Trophoblast cell (in vitro differentiated cells and primary cell): Measurements from ENCODE around the gene ASB18.

Source experiments
- DNase-seq, 2 donors: peaks; one replicate each; pipeline ENCODE4 v3.0.0-alpha.2; 2016
- H2AFZ ChIP-seq: 2 replicates; pipeline ENCODE4 v1.6.1; 2013; ENCODE audit warnings: low read length, moderate library complexity, mild to moderate bottlenecking; ENCODE audit not compliant: insufficient read depth, poor library complexity
- H2AK5ac ChIP-seq: 2 replicates; pipeline ENCODE4 v1.6.1; 2013; ENCODE audit warnings: mild to moderate bottlenecking, low read length
- H2BK120ac ChIP-seq: 2 replicates; pipeline ENCODE4 v1.6.1; 2013; ENCODE audit warnings: low read length, mild to moderate bottlenecking, moderate library complexity; ENCODE audit not compliant: insufficient read depth, poor library complexity
- H2BK12ac ChIP-seq: 2 replicates; pipeline ENCODE4 v1.6.1; 2013; ENCODE audit warnings: mild to moderate bottlenecking, low read length, moderate library complexity
- H2BK5ac ChIP-seq: 2 replicates; pipeline ENCODE4 v1.6.1; 2013; ENCODE audit warnings: low read length, low read depth, moderate library complexity, mild to moderate bottlenecking; ENCODE audit not compliant: poor library complexity
- H3K14ac ChIP-seq: 2 replicates; pipeline ENCODE4 v1.6.1; 2013; ENCODE audit warnings: mild to moderate bottlenecking, low read length
- H3K18ac ChIP-seq: 2 replicates; pipeline ENCODE4 v1.6.1; 2013; ENCODE audit warnings: mild to moderate bottlenecking, low read length
- H3K23ac ChIP-seq: 2 replicates; pipeline ENCODE4 v1.6.1; 2013; ENCODE audit warnings: low read length
- H3K27ac ChIP-seq: 2 replicates; pipeline ENCODE4 v1.5.1; 2013; ENCODE audit warnings: low read depth, mild to moderate bottlenecking, inconsistent platforms, low read length, moderate library complexity
- H3K27me3 ChIP-seq: 2 replicates; pipeline ENCODE4 v1.6.1; 2013; ENCODE audit warnings: inconsistent platforms, mild to moderate bottlenecking, low read length, moderate library complexity; ENCODE audit not compliant: insufficient read depth
- H3K36me3 ChIP-seq, 2 experiments: 1 replicate in 1 of 2; 2 replicates in 1 of 2; pipeline ENCODE4 v1.6.1; 2013; ENCODE audit warnings: low read length in 2 of 2, mild to moderate bottlenecking in 2 of 2, moderate library complexity in 1 of 2; ENCODE audit not compliant: insufficient read depth in 2 of 2, control insufficient read depth in 1 of 2
- H3K4ac ChIP-seq: 2 replicates; pipeline ENCODE4 v1.6.1; 2013; ENCODE audit warnings: low read depth, mild to moderate bottlenecking, low read length, moderate library complexity
- H3K4me1 ChIP-seq, 2 experiments: 1 replicate in 1 of 2; 2 replicates in 1 of 2; pipeline ENCODE4 v1.6.1; 2013; ENCODE audit warnings: low read length in 2 of 2, mild to moderate bottlenecking in 2 of 2, moderate library complexity in 1 of 2; ENCODE audit not compliant: insufficient read depth in 2 of 2, control insufficient read depth in 1 of 2
- H3K4me2 ChIP-seq: 2 replicates; pipeline ENCODE4 v1.6.1; 2013; ENCODE audit warnings: inconsistent platforms, mild to moderate bottlenecking, low read length, moderate library complexity
- H3K4me3 ChIP-seq: 2 replicates; pipeline ENCODE4 v1.5.1; 2013; ENCODE audit warnings: mild to moderate bottlenecking, low read depth, low read length, inconsistent platforms
- H3K79me1 ChIP-seq: one replicate; pipeline ENCODE4 v1.6.1; 2013; ENCODE audit warnings: low read length
- H3K79me2 ChIP-seq: 2 replicates; pipeline ENCODE4 v1.6.1; 2013; ENCODE audit warnings: low read length, mild to moderate bottlenecking; ENCODE audit not compliant: control insufficient read depth, insufficient read depth, poor library complexity
- H3K9ac ChIP-seq: 2 replicates; pipeline ENCODE4 v1.6.1; 2013; ENCODE audit warnings: mild to moderate bottlenecking, low read length
- H3K9me3 ChIP-seq: 2 replicates; pipeline ENCODE4 v1.6.1; 2013; ENCODE audit warnings: low read depth, mild to moderate bottlenecking, control low read depth, inconsistent platforms, low read length; ENCODE audit not compliant: insufficient read depth
- H4K12ac ChIP-seq: 2 replicates; pipeline ENCODE4 v1.6.1; 2013; ENCODE audit warnings: low read depth, mild to moderate bottlenecking, low read length, moderate library complexity
- H4K8ac ChIP-seq: 2 replicates; pipeline ENCODE4 v1.6.1; 2013; ENCODE audit warnings: low read depth, mild to moderate bottlenecking, low read length, moderate library complexity
- H4K91ac ChIP-seq: one replicate; pipeline ENCODE4 v1.6.1; 2013; ENCODE audit warnings: low read depth, mild to moderate bottlenecking, low read length, moderate library complexity
- WGBS: extraction: QIAGEN DNeasy Blood & Tissue Kit; methylation state at CpG from one replicate; pipeline ENCODE4 v1.1.7; 2013; ENCODE audit warnings: missing lambda C conversion rate; ENCODE audit not compliant: insufficient read length, insufficient coverage; ENCODE audit errors: extremely low coverage; 5-methylcytosine and 5-hydroxymethylcytosine counted together

ASB18 gene

GRCh38 chr2:236250909-236251579 is 13.2 kb downstream of the ASB18 start:
- Histone ChIP-seq H2AFZ (no peak overlapping the region), H4K91ac (no peak overlapping the region), H3K4ac (no peak overlapping the region), H3K9me3 (no peaks in the 10 kb centered on the region), H3K4me1 (peaks cover 3 to 4% of the 10 kb centered on the region in 2 experiments), H3K27me3 (no peaks in the 10 kb centered on the region), H3K18ac (no peak overlapping the region), H3K4me2 (no peak overlapping the region), H2BK120ac (no peak overlapping the region), H3K27ac (no peak overlapping the region), H4K8ac (no peak overlapping the region), H2AK5ac (no peak overlapping the region), H2BK12ac (no peak overlapping the region), H2BK5ac (no peak overlapping the region), H4K12ac (no peak overlapping the region), H3K79me2 (no peaks in the 10 kb centered on the region), H3K36me3 (no peaks in the 10 kb centered on the region), H3K23ac (no peak overlapping the region), H3K9ac (no peak overlapping the region), H3K14ac (no peak overlapping the region), H3K4me3 (no peak overlapping the region), H3K79me1 (no peaks in the 10 kb centered on the region)
- no peak for DNase-seq
- WGBS: no CpG with 5 or more reads among the region's 13 CpGs

- no peak overlapping the region for H3K23ac ChIP-seq
- H3K4ac ChIP-seq: no peak overlapping the region
- H2AK5ac ChIP-seq: no peak overlapping the region
- no peak overlapping the region for H3K18ac ChIP-seq
- no peaks in the 10 kb centered on the region for H3K79me1 ChIP-seq
- no peaks in the 10 kb centered on the region for H3K36me3 ChIP-seq
- no peak overlapping the region for H3K9ac ChIP-seq
- H2BK120ac ChIP-seq: no peak overlapping the region
- no peak overlapping the region for H2BK12ac ChIP-seq
- no peak overlapping the region for H3K27ac ChIP-seq
- no peak overlapping the region for H4K91ac ChIP-seq
- no peak overlapping the region for H4K8ac ChIP-seq
- DNase-seq: no peak
- H3K27me3 ChIP-seq: no peaks in the 10 kb centered on the region
- no CpG with 5 or more reads among the region's 3 CpGs for WGBS
- no peak overlapping the region for H2BK5ac ChIP-seq
- H3K4me3 ChIP-seq: no peak overlapping the region
- no peak overlapping the region for H3K14ac ChIP-seq
- H3K9me3 ChIP-seq: no peaks in the 10 kb centered on the region
- no peaks in the 10 kb centered on the region for H3K79me2 ChIP-seq
- no peak overlapping the region for H3K4me2 ChIP-seq
- H3K4me1 ChIP-seq: peaks cover 3 to 4% of the 10 kb centered on the region in 2 experiments
- H2AFZ ChIP-seq: no peak overlapping the region
- no peak overlapping the region for H4K12ac ChIP-seq
These were observed 13.9 kb downstream of the ASB18 start for GRCh38 chr2:236250286-236250685.

GRCh38 chr2:236249066-236249465 is 15.1 kb downstream of the ASB18 start:
- WGBS: no CpG with 5 or more reads among the region's 2 CpGs
- Histone ChIP-seq H4K8ac (no peak overlapping the region), H3K23ac (no peak overlapping the region), H3K36me3 (no peaks in the 10 kb centered on the region), H3K4me1 (peaks cover 3 to 4% of the 10 kb centered on the region in 2 experiments), H3K4ac (no peak overlapping the region), H3K4me3 (no peak overlapping the region), H3K14ac (no peak overlapping the region), H3K79me1 (no peaks in the 10 kb centered on the region), H4K91ac (no peak overlapping the region), H3K27ac (no peak overlapping the region), H2AFZ (no peak overlapping the region), H3K18ac (no peak overlapping the region), H3K27me3 (no peaks in the 10 kb centered on the region), H2BK12ac (no peak overlapping the region), H3K79me2 (no peaks in the 10 kb centered on the region), H2AK5ac (no peak overlapping the region), H3K4me2 (no peak overlapping the region), H3K9ac (no peak overlapping the region), H4K12ac (no peak overlapping the region), H3K9me3 (no peaks in the 10 kb centered on the region), H2BK5ac (no peak overlapping the region), H2BK120ac (no peak overlapping the region)
- no peak for DNase-seq

GRCh38 chr2:236246711-236247246 is 17.4 kb downstream of the ASB18 start:
- Histone ChIP-seq H3K23ac (no peak overlapping the region), H3K9me3 (no peaks in the 10 kb centered on the region), H3K27me3 (no peaks in the 10 kb centered on the region), H3K36me3 (no peaks in the 10 kb centered on the region), H2AFZ (no peak overlapping the region), H3K79me2 (no peaks in the 10 kb centered on the region), H2BK120ac (no peak overlapping the region), H3K18ac (no peak overlapping the region), H4K12ac (no peak overlapping the region), H3K79me1 (no peaks in the 10 kb centered on the region), H3K4ac (no peak overlapping the region), H4K91ac (no peak overlapping the region), H3K9ac (no peak overlapping the region), H3K4me1 (peaks cover 3 to 4% of the 10 kb centered on the region in 2 experiments), H3K14ac (no peak overlapping the region), H3K4me2 (no peak overlapping the region), H4K8ac (no peak overlapping the region), H2AK5ac (no peak overlapping the region), H3K4me3 (no peak overlapping the region), H2BK12ac (no peak overlapping the region), H3K27ac (no peak overlapping the region), H2BK5ac (no peak overlapping the region)
- DNase-seq: no peak
- WGBS: no CpG with 5 or more reads among the region's 3 CpGs
